GM12875 (cell line): Measurements from ENCODE around the gene TVP23A.

Experiments
- H3K4me3 ChIP-seq: one replicate; pipeline ENCODE4 v1.5.1; 2011; ENCODE audit warnings: low read depth, low read length, control low read depth
- TF ChIP-seq, protein P1 (sequence below): IDR thresholded peaks from 2 replicates; pipeline ENCODE4 v1.5.1; 2011; ENCODE audit warnings: low read depth, mild to moderate bottlenecking, control low read depth, inconsistent platforms, low read length, moderate library complexity, borderline replicate concordance; ENCODE audit not compliant: insufficient read depth

The TVP23A gene

DNA sequence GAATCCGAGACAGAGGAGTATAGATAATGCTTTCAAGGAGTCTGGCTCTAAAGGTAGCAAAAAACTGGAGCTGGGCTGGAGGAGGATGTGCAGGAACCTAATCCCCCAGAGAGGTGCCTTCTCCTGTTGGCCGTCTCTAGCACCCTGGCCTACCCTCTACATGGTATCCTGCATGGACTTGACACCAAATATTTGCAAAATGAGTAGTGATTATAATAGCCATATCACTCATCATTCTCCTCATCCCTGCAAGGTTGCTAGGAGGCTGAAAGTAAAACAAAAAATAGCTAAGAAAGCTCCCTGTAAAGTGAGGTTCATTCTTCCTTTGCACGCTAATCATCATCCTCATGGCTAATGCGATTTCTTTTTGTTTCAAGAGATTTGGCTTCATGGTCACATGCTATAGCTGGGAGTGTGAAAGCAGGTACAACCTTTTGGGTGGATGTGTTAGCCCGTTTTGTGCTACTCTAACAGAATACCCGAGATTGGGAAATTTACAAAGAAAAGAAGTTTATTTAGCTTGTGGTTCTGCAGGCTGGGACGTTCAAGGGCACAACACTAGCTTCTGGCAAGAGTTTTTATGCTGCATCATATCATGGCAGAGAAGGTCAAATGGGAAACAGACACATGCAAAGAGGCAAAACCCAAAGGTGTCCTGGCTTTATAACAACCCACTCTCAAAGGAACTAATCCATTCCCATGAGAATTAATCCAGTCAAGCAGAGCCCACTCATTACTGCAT lies 31.3 kb upstream of the TVP23A start:
- H3K4me3 ChIP-seq: no peak overlapping the region
- TF ChIP-seq, protein P1, sequence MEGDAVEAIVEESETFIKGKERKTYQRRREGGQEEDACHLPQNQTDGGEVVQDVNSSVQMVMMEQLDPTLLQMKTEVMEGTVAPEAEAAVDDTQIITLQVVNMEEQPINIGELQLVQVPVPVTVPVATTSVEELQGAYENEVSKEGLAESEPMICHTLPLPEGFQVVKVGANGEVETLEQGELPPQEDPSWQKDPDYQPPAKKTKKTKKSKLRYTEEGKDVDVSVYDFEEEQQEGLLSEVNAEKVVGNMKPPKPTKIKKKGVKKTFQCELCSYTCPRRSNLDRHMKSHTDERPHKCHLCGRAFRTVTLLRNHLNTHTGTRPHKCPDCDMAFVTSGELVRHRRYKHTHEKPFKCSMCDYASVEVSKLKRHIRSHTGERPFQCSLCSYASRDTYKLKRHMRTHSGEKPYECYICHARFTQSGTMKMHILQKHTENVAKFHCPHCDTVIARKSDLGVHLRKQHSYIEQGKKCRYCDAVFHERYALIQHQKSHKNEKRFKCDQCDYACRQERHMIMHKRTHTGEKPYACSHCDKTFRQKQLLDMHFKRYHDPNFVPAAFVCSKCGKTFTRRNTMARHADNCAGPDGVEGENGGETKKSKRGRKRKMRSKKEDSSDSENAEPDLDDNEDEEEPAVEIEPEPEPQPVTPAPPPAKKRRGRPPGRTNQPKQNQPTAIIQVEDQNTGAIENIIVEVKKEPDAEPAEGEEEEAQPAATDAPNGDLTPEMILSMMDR: no peak

DNA sequence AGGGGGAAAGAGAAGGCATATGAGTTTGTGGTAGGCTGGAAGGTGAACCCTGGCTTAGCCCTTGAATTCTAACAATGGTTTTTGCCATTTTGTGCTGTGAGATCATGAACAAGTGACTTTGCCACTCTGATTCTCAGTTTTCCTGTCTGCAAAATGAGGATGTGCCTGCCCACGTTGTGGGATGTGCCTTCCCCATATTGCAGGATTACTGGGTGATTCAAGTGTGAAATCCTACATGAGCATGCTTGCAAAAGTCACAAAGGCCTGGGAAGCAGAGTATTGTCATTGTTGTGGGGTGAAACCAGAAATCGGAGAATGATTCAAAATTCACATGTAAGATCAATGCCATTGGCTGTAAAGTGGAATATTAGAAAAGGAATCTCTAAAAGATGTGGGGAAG lies 28.6 kb upstream of the TVP23A start:
- TF ChIP-seq, protein P1: no peak
- H3K4me3 ChIP-seq: no peak overlapping the region

DNA sequence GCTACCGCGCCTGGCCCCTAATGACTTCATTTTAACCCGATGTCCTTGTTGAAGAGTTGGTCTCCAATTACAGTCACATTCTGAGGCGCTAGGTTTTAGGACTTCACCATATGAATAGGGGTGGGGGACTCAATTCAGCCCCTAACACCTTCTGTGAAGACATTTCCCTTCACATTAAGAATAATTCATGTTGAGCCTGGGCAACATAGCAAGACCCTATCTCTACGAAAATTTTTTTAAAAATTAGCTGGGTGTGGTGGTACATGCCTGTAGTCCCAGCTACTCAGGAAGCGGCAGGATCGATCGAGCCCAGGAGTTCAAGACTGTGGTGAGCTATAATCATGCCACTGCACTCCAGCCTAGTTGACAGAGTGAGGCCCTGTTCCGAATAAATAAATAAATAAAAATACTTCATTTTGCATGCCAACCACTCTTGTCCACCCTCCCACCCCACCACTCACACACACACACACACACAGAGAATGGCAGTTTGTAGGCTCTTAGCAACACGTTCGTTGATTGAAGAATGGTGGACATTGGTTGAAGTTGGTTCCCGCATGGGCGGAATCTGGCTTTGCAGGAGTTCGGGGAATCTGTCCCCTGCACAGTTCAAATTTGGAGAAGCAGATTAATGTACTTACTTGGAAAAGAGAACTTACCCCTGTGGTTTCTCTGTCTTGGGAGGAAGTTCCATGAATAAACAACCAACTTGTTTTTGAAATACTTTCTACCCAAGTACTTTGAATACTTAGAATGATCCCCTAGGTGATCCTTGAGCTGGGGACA lies 27.8 kb upstream of the TVP23A start:
- H3K4me3 ChIP-seq: no peak overlapping the region
- TF ChIP-seq, protein P1: no peak

DNA sequence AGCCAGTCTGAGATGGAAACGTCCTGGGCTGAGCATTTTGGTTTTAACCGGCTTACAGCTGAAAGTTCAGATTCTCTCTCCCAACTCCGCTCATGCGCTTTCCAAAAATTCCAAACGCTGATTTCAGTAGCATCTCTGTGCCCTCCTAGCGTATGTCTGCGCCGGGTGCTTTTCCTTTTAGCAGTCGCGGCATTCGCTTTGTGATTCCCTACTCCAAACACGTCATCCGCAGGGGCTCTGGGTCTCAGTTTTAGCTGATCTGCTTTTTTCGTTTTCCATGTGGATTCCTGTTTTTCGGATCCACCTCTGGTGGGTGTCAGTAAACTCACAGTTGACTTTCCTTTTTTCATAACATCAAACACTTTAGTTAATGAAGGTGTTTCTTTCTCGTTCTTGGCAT lies 22.1 kb upstream of the TVP23A start:
- TF ChIP-seq, protein P1: no peak
- no peak overlapping the region for H3K4me3 ChIP-seq

DNA sequence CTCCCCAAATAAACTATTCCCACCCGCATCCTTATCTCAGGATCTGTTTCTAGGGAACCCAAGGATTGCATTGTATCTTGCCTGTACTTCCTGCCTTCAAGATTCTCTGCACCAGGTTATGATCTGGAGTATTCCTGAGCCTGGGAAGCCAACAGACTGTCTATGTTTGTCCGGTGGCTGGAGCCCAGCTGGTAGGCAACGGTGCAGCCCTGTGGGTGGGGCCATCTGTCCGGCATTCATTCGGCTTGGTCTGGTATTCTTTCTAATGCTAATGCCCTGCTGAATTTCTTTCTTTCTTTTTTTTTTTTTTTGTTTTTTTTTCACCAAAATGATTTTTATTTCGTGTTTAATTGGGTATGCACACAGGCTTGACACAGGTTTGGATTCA lies 20.7 kb upstream of the TVP23A start:
- no peak overlapping the region for H3K4me3 ChIP-seq
- TF ChIP-seq, protein P1: no peak

DNA sequence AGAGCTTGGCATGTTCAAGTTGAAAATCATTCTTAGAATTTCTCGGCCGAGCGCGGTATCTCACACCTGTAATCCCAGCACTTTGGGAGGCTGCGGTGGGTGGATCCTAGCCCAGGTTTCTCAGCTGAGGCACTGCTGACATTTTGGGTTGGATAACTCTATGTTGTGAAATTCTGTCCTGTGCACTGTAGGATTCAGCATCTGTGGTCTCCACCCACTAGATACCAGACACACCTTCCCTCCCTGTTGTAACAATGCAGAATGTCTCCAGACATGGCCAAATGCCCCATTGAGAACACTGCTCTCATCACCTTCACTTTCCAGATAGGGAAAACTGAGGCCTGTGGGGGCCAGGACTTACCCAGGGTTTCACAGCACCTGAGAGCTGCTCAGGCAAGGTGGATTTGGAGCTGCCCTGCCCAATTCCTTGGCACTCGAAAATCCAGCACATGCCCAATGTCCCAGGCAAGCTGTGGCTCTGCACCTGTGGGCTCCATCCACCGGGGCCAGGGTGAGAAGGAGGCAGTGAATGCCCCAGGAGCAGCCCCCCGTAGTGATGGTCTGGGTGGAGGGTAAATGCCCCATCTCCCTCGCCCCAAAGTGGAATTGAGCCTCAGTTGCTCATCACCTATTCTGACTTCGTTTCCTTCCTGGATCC lies 20.2 kb upstream of the TVP23A start:
- TF ChIP-seq, protein P1: no peak
- H3K4me3 ChIP-seq: no peak overlapping the region
